ENCODE results near the gene CD200R1. TPM values are rescaled to one million over a fixed set of nuclear protein-coding genes. Genes with fewer than 3 reads are reported as not detected.

Gene CD200R1
- total RNA-seq, 2 experiments from 2014 or later = 1.4 to 1.8 TPM

DNA sequence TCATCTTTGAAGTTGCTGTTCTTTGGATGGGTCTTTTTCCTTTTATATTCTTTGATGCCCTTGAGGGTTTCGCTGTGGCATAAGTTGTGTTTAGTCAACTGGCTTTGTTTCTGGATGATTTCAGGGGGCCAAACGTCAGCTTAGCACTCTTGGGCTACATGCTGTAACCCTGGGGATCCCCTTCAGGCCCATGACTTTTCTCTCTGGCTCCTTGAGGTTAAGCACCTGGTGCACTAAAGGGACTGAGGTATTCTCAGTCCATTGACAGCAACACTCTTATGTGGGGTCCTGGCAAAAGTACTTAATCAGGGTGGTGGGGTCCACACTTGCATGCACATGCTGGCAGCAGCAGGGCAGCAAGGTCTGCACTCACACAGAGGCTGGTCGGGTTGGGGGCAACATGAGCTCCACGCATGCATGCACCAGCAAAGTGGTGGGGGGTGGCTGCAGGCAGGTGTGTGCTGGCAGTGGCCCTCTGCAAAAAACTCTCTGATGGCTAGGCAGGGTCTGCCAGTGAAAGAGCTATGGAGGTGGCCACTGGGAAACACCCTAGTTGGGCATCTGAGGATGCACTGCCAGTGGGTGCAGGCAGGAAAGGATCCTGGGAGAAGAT lies 90.1 kb downstream of the CD200R1 start:
- Mint-ChIP-seq H3K4me1 (peaks cover 2% of the 10 kb centered on the region), H3K4me3 (no peak overlapping the region), H3K27me3 (no peaks in the 10 kb centered on the region), H3K27ac (no peak overlapping the region), H3K9me3 (peaks cover 1% of the 10 kb centered on the region), H3K36me3 (no peaks in the 10 kb centered on the region)
- DNase-seq = no peak

DNA sequence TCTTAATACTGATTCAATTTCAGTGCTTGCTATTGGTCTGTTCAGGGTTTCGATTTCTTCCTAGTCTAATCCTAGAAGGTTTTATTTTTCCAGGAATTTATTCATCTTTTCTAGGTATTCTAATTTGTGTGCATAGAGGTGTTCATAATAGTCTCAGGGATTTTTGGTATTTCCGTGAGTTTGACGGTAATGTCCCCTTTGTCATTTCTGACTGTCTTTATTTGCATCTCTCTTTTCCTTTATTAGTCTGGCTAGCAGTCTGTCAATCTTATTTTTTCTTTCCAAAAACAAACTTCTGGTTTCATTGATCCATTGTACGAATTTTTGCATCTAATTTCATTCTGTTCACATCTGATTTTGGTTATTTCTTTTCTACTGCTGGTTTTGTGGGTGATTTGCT lies 93.0 kb downstream of the CD200R1 start:
- Mint-ChIP-seq H3K4me3 (no peak overlapping the region), H3K27ac (no peak overlapping the region), H3K9me3 (peaks cover 3% of the 10 kb centered on the region), H3K4me1 (no peaks in the 10 kb centered on the region), H3K36me3 (no peaks in the 10 kb centered on the region), H3K27me3 (no peaks in the 10 kb centered on the region)
- DNase-seq = no peak

DNA sequence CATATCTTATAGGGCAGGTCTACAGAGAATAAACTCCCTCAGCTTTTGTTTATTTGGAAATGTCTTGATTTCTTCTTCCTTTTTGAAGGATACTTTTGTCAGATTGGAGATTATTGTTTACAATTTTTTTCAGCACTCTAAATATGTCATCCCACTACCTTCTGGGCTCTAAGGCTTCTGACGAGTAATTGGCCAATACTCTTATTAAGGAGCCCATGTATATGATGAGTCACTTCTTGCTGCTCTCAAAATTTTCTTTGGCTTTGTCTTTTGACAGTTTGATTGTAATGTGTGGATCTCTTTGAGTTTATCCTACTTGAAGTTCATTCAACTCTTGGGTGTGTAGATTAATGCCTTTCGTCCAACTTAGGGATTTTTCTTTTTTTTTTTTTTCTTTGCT lies 99.3 kb downstream of the CD200R1 start:
- Mint-ChIP-seq H3K36me3 (peaks cover 2% of the 10 kb centered on the region), H3K4me3 (no peak overlapping the region), H3K27me3 (no peaks in the 10 kb centered on the region), H3K9me3 (peaks cover 15% of the 10 kb centered on the region), H3K27ac (no peak overlapping the region), H3K4me1 (no peaks in the 10 kb centered on the region)
- no peak for DNase-seq

DNA sequence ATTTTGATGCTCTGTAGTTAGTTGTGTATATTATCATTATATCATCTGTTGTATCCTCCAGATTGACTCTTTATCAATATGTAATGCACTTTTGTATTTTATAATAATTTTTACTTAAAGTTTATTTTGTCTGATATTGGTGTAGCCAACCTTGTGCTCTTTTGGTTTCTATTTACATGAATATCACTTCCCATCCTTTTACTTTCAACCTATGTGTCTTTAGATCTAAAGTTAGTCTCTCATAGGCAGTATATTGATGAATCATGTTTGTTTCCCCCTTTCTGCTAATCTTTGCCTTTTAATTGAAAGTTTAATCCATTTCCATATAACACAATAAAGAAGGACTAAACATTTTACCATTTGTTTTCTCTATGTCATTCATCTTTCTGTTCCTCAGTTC lies 100.2 kb downstream of the CD200R1 start:
- Mint-ChIP-seq H3K27me3 (no peaks in the 10 kb centered on the region), H3K36me3 (peaks cover 6% of the 10 kb centered on the region), H3K9me3 (peaks cover 22% of the 10 kb centered on the region), H3K27ac (no peak overlapping the region), H3K4me1 (no peaks in the 10 kb centered on the region), H3K4me3 (no peak overlapping the region)
- DNase-seq = no peak

DNA sequence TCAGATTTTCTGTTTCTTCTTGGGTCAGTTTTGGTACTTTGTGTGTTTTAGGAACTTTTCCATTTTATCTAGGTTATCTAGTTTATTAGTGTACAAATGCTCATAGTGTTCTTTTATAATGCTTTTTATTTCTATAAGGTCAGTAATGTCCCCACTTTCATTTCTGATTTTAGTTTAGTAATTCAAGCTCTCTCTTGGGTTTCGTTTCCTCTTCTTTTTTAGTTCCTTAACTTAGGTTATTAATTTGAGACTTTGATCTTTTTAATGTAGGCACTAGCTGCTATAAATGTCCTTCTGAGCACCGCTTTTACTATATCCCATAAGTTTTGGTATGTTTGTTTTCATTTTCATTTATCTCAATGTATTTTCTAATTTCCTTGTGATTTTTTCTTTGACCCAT lies 101.3 kb downstream of the CD200R1 start:
- H3K36me3 Mint-ChIP-seq = peaks cover 8% of the 10 kb centered on the region
- H3K27me3 Mint-ChIP-seq = no peaks in the 10 kb centered on the region
- H3K27ac Mint-ChIP-seq = no peak overlapping the region

DNA sequence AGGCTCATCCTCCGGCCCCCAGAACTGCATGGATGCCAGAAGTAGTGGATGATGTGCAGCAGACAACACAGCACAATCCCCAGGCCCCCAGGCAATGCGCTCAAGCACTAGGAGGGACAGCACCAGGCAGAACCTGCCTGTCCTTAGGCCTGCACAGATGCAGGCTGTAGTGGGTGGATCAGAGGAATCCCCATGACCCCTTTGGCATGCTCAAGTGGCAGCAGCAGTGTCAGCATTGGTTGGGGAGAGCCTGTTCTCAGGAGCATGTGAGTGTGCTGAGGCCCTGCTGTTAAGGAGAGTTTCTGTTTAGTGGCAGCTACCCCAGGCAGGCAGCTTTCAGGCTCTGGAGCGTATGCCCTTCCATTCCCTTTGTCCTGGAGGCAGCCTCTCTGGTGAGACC lies 103.2 kb downstream of the CD200R1 start:
- H3K4me1 Mint-ChIP-seq = no peaks in the 10 kb centered on the region
- peaks cover 24% of the 10 kb centered on the region for H3K9me3 Mint-ChIP-seq
- no peak for DNase-seq
- H3K27me3 Mint-ChIP-seq = no peaks in the 10 kb centered on the region
- H3K4me3 Mint-ChIP-seq = no peak overlapping the region
- H3K36me3 Mint-ChIP-seq = peaks cover 8% of the 10 kb centered on the region
- no peak overlapping the region for H3K27ac Mint-ChIP-seq

More for the DNA sequence above, 101.3 kb downstream of the CD200R1 start:
- DNase-seq = no peak
- peaks cover 26% of the 10 kb centered on the region for H3K9me3 Mint-ChIP-seq
- no peaks in the 10 kb centered on the region for H3K4me1 Mint-ChIP-seq
- no peak overlapping the region for H3K4me3 Mint-ChIP-seq

Other genes starting within 250 kb of the CD200R1 start
- not detected for gene CD200R1L, start 128.2 kb downstream of the CD200R1 start, total RNA-seq
- gene GTPBP8, start 15.9 kb upstream of the CD200R1 start, total RNA-seq = 10 to 100 TPM; 26.6 to 31.6 TPM
- gene BOC, start 236.5 kb upstream of the CD200R1 start, total RNA-seq = under 1 TPM in 1 of 2 experiments, not detected in 1; 0.44 TPM

All from activated naive CD8-positive, alpha-beta T cell treated with anti-CD3 and anti-CD28 coated beads for 36 hours (primary cell).